ENCODE data around the gene OPCML.

Gene OPCML

GRCh38 chr11:133577403-133577802, 45.1 kb upstream of the OPCML start:
- TF ChIP-seq EZH2phosphoT487 (conservative IDR thresholded peaks at IDR 0.05; ENCODE audit: low read length) = no peak
- no peak for TF ChIP-seq CTCF (IDR thresholded peaks at IDR 0.05; ENCODE audit: insufficient read depth, low read length, poor library complexity, severe bottlenecking)
- H3F3A ChIP-seq (ENCODE audit: insufficient read depth) = no peaks in the 10 kb centered on the region
- no peak overlapping the region for H3K4me3 ChIP-seq (ENCODE audit: insufficient read depth, low read length, poor library complexity, severe bottlenecking)
- H3K9ac ChIP-seq (ENCODE audit: low read length) = no peak overlapping the region
- no peaks in the 10 kb centered on the region for H3K9me2 ChIP-seq (replicated peaks; ENCODE audit: insufficient read depth, low read length)
- no peak overlapping the region for H2AFZ ChIP-seq (ENCODE audit: low read depth, low read length, severe bottlenecking)
- H3K27me3 ChIP-seq (ENCODE audit: low read length) = no peaks in the 10 kb centered on the region
- H4K20me1 ChIP-seq (ENCODE audit: low read depth, low read length) = no peaks in the 10 kb centered on the region
- H3K36me3 ChIP-seq (ENCODE audit: low read length) = no peaks in the 10 kb centered on the region
- H3K27ac ChIP-seq (ENCODE audit: low read depth, low read length) = no peak overlapping the region
- no peaks in the 10 kb centered on the region for H3K9me3 ChIP-seq (ENCODE audit: insufficient read depth, low read length)
- H3K4me2 ChIP-seq (ENCODE audit: low read depth, low read length, poor library complexity, severe bottlenecking) = no peak overlapping the region
- H3K79me2 ChIP-seq (ENCODE audit: insufficient read depth, low read length) = no peaks in the 10 kb centered on the region

GRCh38 chr11:133576351-133576750, 44.0 kb upstream of the OPCML start:
- no peaks in the 10 kb centered on the region for H3F3A ChIP-seq (ENCODE audit: insufficient read depth)
- H3K9me2 ChIP-seq (replicated peaks; ENCODE audit: insufficient read depth, low read length) = no peaks in the 10 kb centered on the region
- no peak overlapping the region for H3K4me3 ChIP-seq (ENCODE audit: insufficient read depth, low read length, poor library complexity, severe bottlenecking)
- no peaks in the 10 kb centered on the region for H4K20me1 ChIP-seq (ENCODE audit: low read depth, low read length)
- no peaks in the 10 kb centered on the region for H3K27me3 ChIP-seq (ENCODE audit: low read length)
- no peak overlapping the region for H2AFZ ChIP-seq (ENCODE audit: low read depth, low read length, severe bottlenecking)
- H3K9ac ChIP-seq (ENCODE audit: low read length) = no peak overlapping the region
- no peak overlapping the region for H3K27ac ChIP-seq (ENCODE audit: low read depth, low read length)
- no peak overlapping the region for H3K4me2 ChIP-seq (ENCODE audit: low read depth, low read length, poor library complexity, severe bottlenecking)
- TF ChIP-seq CTCF (IDR thresholded peaks at IDR 0.05; ENCODE audit: insufficient read depth, low read length, poor library complexity, severe bottlenecking) (no peak), EZH2phosphoT487 (conservative IDR thresholded peaks at IDR 0.05; ENCODE audit: low read length) (no peak)
- no peaks in the 10 kb centered on the region for H3K79me2 ChIP-seq (ENCODE audit: insufficient read depth, low read length)
- no peaks in the 10 kb centered on the region for H3K36me3 ChIP-seq (ENCODE audit: low read length)
- no peaks in the 10 kb centered on the region for H3K9me3 ChIP-seq (ENCODE audit: insufficient read depth, low read length)

GRCh38 chr11:133573081-133573480, 40.8 kb upstream of the OPCML start:
- no peaks in the 10 kb centered on the region for H4K20me1 ChIP-seq (ENCODE audit: low read depth, low read length)
- H3K4me3 ChIP-seq (ENCODE audit: insufficient read depth, low read length, poor library complexity, severe bottlenecking) = no peak overlapping the region
- TF ChIP-seq CTCF (IDR thresholded peaks at IDR 0.05; ENCODE audit: insufficient read depth, low read length, poor library complexity, severe bottlenecking) (no peak), EZH2phosphoT487 (conservative IDR thresholded peaks at IDR 0.05; ENCODE audit: low read length) (no peak)

More at GRCh38 chr11:133573081-133573480, 40.8 kb upstream of the OPCML start:
- Histone ChIP-seq H3K79me2 (ENCODE audit: insufficient read depth, low read length) (no peaks in the 10 kb centered on the region), H3K9ac (ENCODE audit: low read length) (no peak overlapping the region), H3K4me2 (ENCODE audit: low read depth, low read length, poor library complexity, severe bottlenecking) (no peak overlapping the region), H3K9me3 (ENCODE audit: insufficient read depth, low read length) (no peaks in the 10 kb centered on the region), H3K27ac (ENCODE audit: low read depth, low read length) (no peak overlapping the region), H2AFZ (ENCODE audit: low read depth, low read length, severe bottlenecking) (no peak overlapping the region), H3K9me2 (replicated peaks; ENCODE audit: insufficient read depth, low read length) (no peaks in the 10 kb centered on the region), H3K27me3 (ENCODE audit: low read length) (no peaks in the 10 kb centered on the region), H3K36me3 (ENCODE audit: low read length) (no peaks in the 10 kb centered on the region), H3F3A (ENCODE audit: insufficient read depth) (no peaks in the 10 kb centered on the region)
